Spinal cord (tissue), 10 donors: Measurements from ENCODE around the gene SEMA4B. TPM values are rescaled to one million over a fixed set of nuclear protein-coding genes. Genes with fewer than 3 reads are reported as not detected.
A peak's percentile ranks its signal among the peaks of the same experiment; 100 is the strongest.

ENCODE experiments used
- DNase-seq, 6 donors: peaks; one replicate each; pipeline versions ENCODE4 v3.0.0 to v3.0.0-alpha.2; 2013 to 2015; ENCODE audit warnings: low spot score in 6 of 6, low read depth in 4 of 6
- H3K27ac ChIP-seq: one replicate; pipeline ENCODE4 v1.5.1; 2013; ENCODE audit warnings: low read depth, low read length, control low read depth
- H3K27me3 ChIP-seq: one replicate; pipeline ENCODE4 v1.6.1; 2013; ENCODE audit warnings: low read length; ENCODE audit not compliant: control insufficient read depth, insufficient read depth
- H3K36me3 ChIP-seq: one replicate; pipeline ENCODE4 v1.6.1; 2013; ENCODE audit warnings: low read length; ENCODE audit not compliant: control insufficient read depth, insufficient read depth
- H3K4me1 ChIP-seq: one replicate; pipeline ENCODE4 v1.6.1; 2013; ENCODE audit warnings: low read length; ENCODE audit not compliant: control insufficient read depth, insufficient read depth
- H3K4me3 ChIP-seq: one replicate; pipeline ENCODE4 v1.5.1; 2013; ENCODE audit warnings: low read depth, low read length, control low read depth
- H3K9me3 ChIP-seq: one replicate; pipeline ENCODE4 v1.6.1; 2013; ENCODE audit warnings: low read length; ENCODE audit not compliant: control insufficient read depth, insufficient read depth
- WGBS: methylation state at CpG from one replicate; pipeline ENCODE4 v1.1.5; 2013; ENCODE audit warnings: missing lambda C conversion rate; ENCODE audit not compliant: insufficient coverage; 5-methylcytosine and 5-hydroxymethylcytosine counted together
- polyA plus RNA-seq, 2 donors: library from polyadenylated mRNA; unstranded; fragments of 120-200 nt; gene quantifications; one replicate each; pipeline ENCODE4 v1.2.1, GENCODE V29; 2013; ENCODE audit not compliant: insufficient read length in 2 of 2
- total RNA-seq, 2 donors: library from RNA; depleted of rRNA in 1 of 2; stranded (reverse); fragments of 120-200 nt in 1 of 2; fragments of >200 nt in 1 of 2; gene quantifications; one replicate each; pipeline versions ENCODE4 v1.2.3 to v1.2.4, GENCODE V29; 2013 to 2014
- donor health status: healthy.

The SEMA4B gene
- total and polyA plus RNA-seq, 4 donors: 12.5 to 67.6 (median 44.8) TPM

GRCh38 chr15:90231028-90232017 is 30.2 kb downstream of the SEMA4B start:
- no peak overlapping the region for H3K4me3 ChIP-seq
- no peaks in the 10 kb centered on the region for H3K27me3 ChIP-seq
- no peaks in the 10 kb centered on the region for H3K9me3 ChIP-seq
- peaks cover 27% of the 10 kb centered on the region for H3K4me1 ChIP-seq
- H3K36me3 ChIP-seq: peaks cover 50% of the 10 kb centered on the region
- no peak for DNase-seq
- 81% methylated on average over 25 of the region's 27 CpGs for WGBS
- no peak overlapping the region for H3K27ac ChIP-seq

GRCh38 chr15:90232196-90232595 is 31.1 kb downstream of the SEMA4B start:
- WGBS: 83% methylated on average over 10 of the region's 13 CpGs
- Histone ChIP-seq H3K4me1 (peaks cover 27% of the 10 kb centered on the region), H3K27me3 (no peaks in the 10 kb centered on the region), H3K4me3 (no peak overlapping the region), H3K36me3 (peaks cover 50% of the 10 kb centered on the region), H3K9me3 (no peaks in the 10 kb centered on the region), H3K27ac (no peak overlapping the region)
- no peak for DNase-seq

- Histone ChIP-seq H3K4me3 (peak overlapping the region; percentile 74), H3K9me3 (no peaks in the 10 kb centered on the region), H3K27me3 (no peaks in the 10 kb centered on the region), H3K27ac (no peak overlapping the region), H3K36me3 (peaks cover 47% of the 10 kb centered on the region), H3K4me1 (peaks cover 27% of the 10 kb centered on the region)
- 16% methylated on average over 8 of the region's 9 CpGs for WGBS
- DNase-seq: peak in 1 of 6 donors; percentile 45
These were observed 31.8 kb downstream of the SEMA4B start for GRCh38 chr15:90232941-90233386.

GRCh38 chr15:90233387-90234095 is 32.4 kb downstream of the SEMA4B start, which contains the start of gene CIB1:
Gene CIB1, minus strand, starts transcription at chr15:90233941. Its CDS starts 56 bp downstream, at chr15:90233885.
- peak in 4 of 6 donors; percentile 79 to 98 (median 86) for DNase-seq
- Histone ChIP-seq H3K9me3 (no peaks in the 10 kb centered on the region), H3K4me1 (peaks cover 27% of the 10 kb centered on the region), H3K27ac (peak within 1 kb of the TSS; percentile 78), H3K36me3 (peaks cover 46% of the 10 kb centered on the region), H3K27me3 (no peaks in the 10 kb centered on the region), H3K4me3 (peak within 1 kb of the TSS; percentile 88)
- 0% methylated on average over 63 of the region's 63 CpGs for WGBS

GRCh38 chr15:90234096-90234988 is 33.2 kb downstream of the SEMA4B start, which contains the start of gene GDPGP1:
Gene GDPGP1, plus strand, starts transcription at chr15:90234209. Its CDS starts 6,700 bp downstream, at chr15:90240909.
- H3K9me3 ChIP-seq: no peaks in the 10 kb centered on the region
- DNase-seq: peak in 2 of 6 donors; percentile 90 to 95
- peak within 1 kb of the TSS; percentile 88 for H3K4me3 ChIP-seq
- H3K4me1 ChIP-seq: peaks cover 27% of the 10 kb centered on the region
- peak within 1 kb of the TSS; percentile 78 for H3K27ac ChIP-seq
- H3K27me3 ChIP-seq: no peaks in the 10 kb centered on the region
- 5% methylated on average over 47 of the region's 49 CpGs for WGBS
- H3K36me3 ChIP-seq: peaks cover 40% of the 10 kb centered on the region

GRCh38 chr15:90239371-90239770 is 38.2 kb downstream of the SEMA4B start:
- Histone ChIP-seq H3K36me3 (peaks cover 42% of the 10 kb centered on the region), H3K4me1 (peaks cover 3% of the 10 kb centered on the region), H3K4me3 (no peak overlapping the region), H3K27me3 (no peaks in the 10 kb centered on the region), H3K9me3 (no peaks in the 10 kb centered on the region), H3K27ac (no peak overlapping the region)
- no peak for DNase-seq
- no CpG with 5 or more reads among the region's 3 CpGs for WGBS

GRCh38 chr15:90240856-90241255 is 39.7 kb downstream of the SEMA4B start:
- no peak overlapping the region for H3K27ac ChIP-seq
- no peak for DNase-seq
- no peaks in the 10 kb centered on the region for H3K9me3 ChIP-seq
- H3K27me3 ChIP-seq: no peaks in the 10 kb centered on the region
- H3K4me3 ChIP-seq: no peak overlapping the region
- WGBS: 85% methylated on average over 8 of the region's 8 CpGs
- H3K36me3 ChIP-seq: peaks cover 42% of the 10 kb centered on the region
- H3K4me1 ChIP-seq: no peaks in the 10 kb centered on the region

- DNase-seq: no peak
- 90% methylated on average over 21 of the region's 22 CpGs for WGBS
- Histone ChIP-seq H3K27ac (no peak overlapping the region), H3K36me3 (peaks cover 39% of the 10 kb centered on the region), H3K4me3 (no peak overlapping the region), H3K27me3 (no peaks in the 10 kb centered on the region), H3K9me3 (no peaks in the 10 kb centered on the region), H3K4me1 (no peaks in the 10 kb centered on the region)
These were observed 40.4 kb downstream of the SEMA4B start for GRCh38 chr15:90241343-90242192.
